Hepatocyte (in vitro differentiated cells): ENCODE results near the gene CDC42BPA.

ENCODE experiments used
- EZH2 ChIP-seq: fragments of 200-600 bp; sonication (generic); IDR thresholded peaks from 2 replicates; pipeline ENCODE4 v1.6.1; 2016; ENCODE audit warnings: antibody characterized with exemption, mild to moderate bottlenecking, borderline replicate concordance
- EZH2phosphoT487 ChIP-seq: fragments of 200-600 bp; sonication (generic); IDR thresholded peaks from one replicate; pipeline ENCODE4 v1.6.1; 2018; ENCODE audit warnings: antibody characterized with exemption, mild to moderate bottlenecking, low read depth, moderate library complexity; ENCODE audit not compliant: unreplicated experiment, severe bottlenecking
- TF ChIP-seq, protein P1 (sequence below): fragments of 200-600 bp; sonication (generic); IDR thresholded peaks from 2 replicates; pipeline ENCODE4 v1.5.1; 2016; ENCODE audit warnings: antibody characterized with exemption, mild to moderate bottlenecking; ENCODE audit not compliant: poor library complexity

DNA sequence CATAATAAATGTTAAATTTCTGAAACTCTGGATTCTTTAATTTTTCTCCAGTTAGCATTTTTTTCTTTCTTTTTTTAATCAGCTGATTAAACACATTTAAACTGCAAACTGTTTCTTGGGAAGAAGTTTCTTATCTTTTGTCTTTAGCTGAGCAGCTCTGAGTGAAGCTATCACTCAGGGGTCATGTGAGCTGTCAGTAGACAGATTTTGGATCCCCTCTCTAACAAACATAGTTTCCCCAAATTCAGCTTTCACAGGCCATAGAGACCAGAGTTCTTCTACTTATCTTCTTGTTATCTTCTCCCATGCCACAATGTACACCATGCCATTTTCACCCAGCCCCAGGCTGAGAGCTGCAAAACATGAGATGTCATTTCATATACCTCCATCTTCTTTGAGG, 148.9 kb downstream of the CDC42BPA start:
- TF ChIP-seq, protein P1, sequence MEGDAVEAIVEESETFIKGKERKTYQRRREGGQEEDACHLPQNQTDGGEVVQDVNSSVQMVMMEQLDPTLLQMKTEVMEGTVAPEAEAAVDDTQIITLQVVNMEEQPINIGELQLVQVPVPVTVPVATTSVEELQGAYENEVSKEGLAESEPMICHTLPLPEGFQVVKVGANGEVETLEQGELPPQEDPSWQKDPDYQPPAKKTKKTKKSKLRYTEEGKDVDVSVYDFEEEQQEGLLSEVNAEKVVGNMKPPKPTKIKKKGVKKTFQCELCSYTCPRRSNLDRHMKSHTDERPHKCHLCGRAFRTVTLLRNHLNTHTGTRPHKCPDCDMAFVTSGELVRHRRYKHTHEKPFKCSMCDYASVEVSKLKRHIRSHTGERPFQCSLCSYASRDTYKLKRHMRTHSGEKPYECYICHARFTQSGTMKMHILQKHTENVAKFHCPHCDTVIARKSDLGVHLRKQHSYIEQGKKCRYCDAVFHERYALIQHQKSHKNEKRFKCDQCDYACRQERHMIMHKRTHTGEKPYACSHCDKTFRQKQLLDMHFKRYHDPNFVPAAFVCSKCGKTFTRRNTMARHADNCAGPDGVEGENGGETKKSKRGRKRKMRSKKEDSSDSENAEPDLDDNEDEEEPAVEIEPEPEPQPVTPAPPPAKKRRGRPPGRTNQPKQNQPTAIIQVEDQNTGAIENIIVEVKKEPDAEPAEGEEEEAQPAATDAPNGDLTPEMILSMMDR, result no peak
- TF ChIP-seq EZH2phosphoT487 (no peak), EZH2 (no peak)
